Aortic smooth muscle cell (primary cell): ENCODE data around the gene TARBP1. TPM values are rescaled to one million over a fixed set of nuclear protein-coding genes. Genes with fewer than 3 reads are reported as not detected.

Experiments
- total RNA-seq: library from RNA; depleted of rRNA; stranded (reverse); fragments of >200 nt; gene quantifications from 2 replicates; pipeline ENCODE4 v1.2.3, GENCODE V29; 2014

The TARBP1 gene
- total RNA-seq, result 19.7 and 22.1 TPM in 2 replicates

GRCh38 chr1:234478481-234479309 is at the start of gene TARBP1:
TARBP1 (minus strand) TSS chr1:234479179; CDS start chr1:234479103, 76 bp downstream.

GRCh38 chr1:234373064-234373958 is 105.7 kb downstream of the TARBP1 start, which contains the start of gene COA6:
COA6 (plus strand) TSS chr1:234373456; CDS start chr1:234373467, 11 bp downstream.

Other genes with a start within 250 kb of the TARBP1 start
- gene COA6, start 105.7 kb downstream of the TARBP1 start, total RNA-seq, result 12.6 and 16.4 TPM in 2 replicates
- 74.0 and 81.3 TPM in 2 replicates for gene IRF2BP2, start 131.0 kb upstream of the TARBP1 start, total RNA-seq